ENCODE measurements around the gene ST6GAL1.

- TF ChIP-seq ZNF274 (IDR thresholded peaks at IDR 0.05; ENCODE audit: low read depth, low read length): no peak
- TF ChIP-seq SUZ12 (IDR thresholded peaks at IDR 0.05; ENCODE audit: extremely low read depth, insufficient read depth, insufficient read length): no peak
- no peak for TF ChIP-seq YY1 (IDR thresholded peaks at IDR 0.05; ENCODE audit: insufficient read depth, insufficient read length)
Observed at GRCh38 chr3:186922790-186923189, 7.5 kb upstream of the ST6GAL1 start.
